ENCODE data around the gene CDHR1. TPM values are rescaled to one million over a fixed set of nuclear protein-coding genes. Genes with fewer than 3 reads are reported as not detected.

Gene CDHR1
- total RNA-seq, 1 experiment from 2014 or later, result 0.39 TPM

DNA sequence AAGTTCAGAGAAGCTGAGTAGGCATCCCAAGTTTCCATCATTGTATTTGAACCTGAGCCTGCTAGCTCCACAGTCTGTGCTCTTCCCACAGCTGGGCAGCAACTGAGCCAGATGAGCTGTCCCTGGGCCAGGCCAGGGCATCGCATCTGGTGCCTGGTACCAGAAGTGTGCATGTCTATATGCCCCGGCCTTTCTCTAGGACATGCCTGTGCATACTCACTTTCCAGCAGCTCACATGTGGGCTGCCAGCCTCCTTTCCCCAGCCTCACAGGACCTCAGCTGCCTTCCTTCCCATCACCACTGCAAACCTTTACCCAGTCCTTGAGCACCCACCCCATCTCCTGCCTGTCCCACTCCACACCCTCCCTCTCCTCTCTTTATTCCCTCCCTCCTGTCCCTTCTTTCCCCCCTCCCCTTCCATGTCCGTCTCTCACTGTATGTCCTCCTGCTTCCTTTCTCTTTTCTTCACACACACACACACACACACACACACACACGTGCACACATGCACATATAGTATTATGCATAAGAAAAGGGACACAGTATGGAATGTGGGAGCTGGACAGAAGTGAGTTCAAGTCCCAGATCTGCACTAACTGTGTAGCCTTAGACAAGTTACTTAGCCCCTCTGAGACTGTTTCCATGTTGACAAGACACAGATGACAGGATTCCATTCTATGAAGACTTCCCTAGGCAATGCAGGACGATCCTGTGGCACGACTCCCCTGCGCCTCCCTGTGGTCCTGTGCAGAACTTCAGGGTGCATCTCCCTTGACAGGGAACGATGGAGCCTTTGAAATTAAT lies 10.9 kb downstream of the CDHR1 start:
- H3K36me3 ChIP-seq (ENCODE audit: control insufficient read depth, insufficient read depth, low read length), result no peaks in the 10 kb centered on the region
- TF ChIP-seq, protein P1, sequence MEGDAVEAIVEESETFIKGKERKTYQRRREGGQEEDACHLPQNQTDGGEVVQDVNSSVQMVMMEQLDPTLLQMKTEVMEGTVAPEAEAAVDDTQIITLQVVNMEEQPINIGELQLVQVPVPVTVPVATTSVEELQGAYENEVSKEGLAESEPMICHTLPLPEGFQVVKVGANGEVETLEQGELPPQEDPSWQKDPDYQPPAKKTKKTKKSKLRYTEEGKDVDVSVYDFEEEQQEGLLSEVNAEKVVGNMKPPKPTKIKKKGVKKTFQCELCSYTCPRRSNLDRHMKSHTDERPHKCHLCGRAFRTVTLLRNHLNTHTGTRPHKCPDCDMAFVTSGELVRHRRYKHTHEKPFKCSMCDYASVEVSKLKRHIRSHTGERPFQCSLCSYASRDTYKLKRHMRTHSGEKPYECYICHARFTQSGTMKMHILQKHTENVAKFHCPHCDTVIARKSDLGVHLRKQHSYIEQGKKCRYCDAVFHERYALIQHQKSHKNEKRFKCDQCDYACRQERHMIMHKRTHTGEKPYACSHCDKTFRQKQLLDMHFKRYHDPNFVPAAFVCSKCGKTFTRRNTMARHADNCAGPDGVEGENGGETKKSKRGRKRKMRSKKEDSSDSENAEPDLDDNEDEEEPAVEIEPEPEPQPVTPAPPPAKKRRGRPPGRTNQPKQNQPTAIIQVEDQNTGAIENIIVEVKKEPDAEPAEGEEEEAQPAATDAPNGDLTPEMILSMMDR (IDR thresholded peaks at IDR 0.05), result peak; percentile 93
- TF ChIP-seq POLR2AphosphoS5 (IDR thresholded peaks at IDR 0.05; ENCODE audit: low read depth, low read length), result no peak
- ATAC-seq (peak; percentile 67), DNase-seq (ENCODE audit: low read depth, low spot score) (peak; percentile 55)
- CTCF ChIA-PET, result interaction anchor here (0.8 to 1.4 kb wide), 2 partner anchors 32 to 57 kb away, joined by 4 to 8 read pairs; no protein-coding TSS in a partner anchor
- H3K4me3 ChIP-seq (ENCODE audit: low read depth in 2 of 2, low read length in 2 of 2), result no peak overlapping the region
- H3K4me1 ChIP-seq (ENCODE audit: control insufficient read depth, insufficient read depth, low read length), result no peaks in the 10 kb centered on the region
- no peaks in the 10 kb centered on the region for H3K9me3 ChIP-seq (ENCODE audit: control insufficient read depth, insufficient read depth, low read depth, low read length)
- in situ Hi-C loops (cut with HindIII; ENCODE audit: low pct_unique_long_range_greater_than_20kb, low sequenced_read_pairs), result no loop called here
- no peak overlapping the region for H3K27ac ChIP-seq (ENCODE audit: low read length)
- intact Hi-C loops (cut with micrococcal nuclease; ENCODE audit: unreplicated experiment), result loop anchor here (5.0 kb wide), 1 partner anchor 58 kb away; no protein-coding TSS in a partner anchor
- no TSS peak for BruUV-seq (replicated peaks)
- peaks cover 20% of the 10 kb centered on the region for H3K27me3 ChIP-seq (ENCODE audit: control insufficient read depth, insufficient read depth, low read length)
- POLR2A ChIA-PET, result no interaction called here

DNA sequence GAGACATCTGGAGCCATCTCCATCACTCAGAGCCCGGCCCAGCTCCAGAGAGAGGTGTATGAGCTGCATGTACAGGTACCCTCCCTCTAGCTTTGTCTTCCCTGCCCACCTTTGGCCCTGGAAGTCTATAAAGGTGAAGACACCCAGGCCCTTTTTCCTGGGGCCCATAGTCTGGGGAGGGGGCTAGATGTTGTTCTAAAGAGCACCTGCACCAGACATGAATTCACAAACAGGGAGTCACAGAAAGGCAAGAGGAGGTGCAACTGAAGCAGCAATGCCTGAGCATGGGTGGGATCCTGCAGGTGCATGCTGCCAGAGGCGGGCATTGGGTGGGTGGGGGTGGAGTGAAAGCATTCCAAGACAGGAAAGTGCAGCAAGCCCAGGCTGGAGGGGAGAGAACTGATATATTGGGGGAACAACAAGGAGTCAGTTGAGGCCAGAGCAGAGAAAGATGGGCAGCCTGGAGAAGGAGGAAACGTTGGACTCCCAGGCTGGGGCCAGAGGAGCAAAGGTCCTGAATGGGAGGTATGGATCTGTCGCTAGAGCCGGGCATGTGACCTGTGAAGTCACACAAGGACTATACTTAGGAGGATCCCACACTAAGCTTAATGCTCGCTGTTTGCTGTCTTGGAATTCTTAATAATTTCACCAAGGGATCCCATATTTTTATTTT lies 11.7 kb downstream of the CDHR1 start:
- intact Hi-C loops (cut with micrococcal nuclease; ENCODE audit: unreplicated experiment) (loop anchor here (5.0 kb wide), 1 partner anchor 59 kb away; no protein-coding TSS in a partner anchor), in situ Hi-C loops (cut with HindIII; ENCODE audit: low pct_unique_long_range_greater_than_20kb, low sequenced_read_pairs) (no loop called here)
- CTCF ChIA-PET, result no interaction called here
- Histone ChIP-seq H3K36me3 (ENCODE audit: control insufficient read depth, insufficient read depth, low read length) (no peaks in the 10 kb centered on the region), H3K4me3 (ENCODE audit: low read depth in 2 of 2, low read length in 2 of 2) (no peak overlapping the region), H3K27me3 (ENCODE audit: control insufficient read depth, insufficient read depth, low read length) (peaks cover 20% of the 10 kb centered on the region), H3K4me1 (ENCODE audit: control insufficient read depth, insufficient read depth, low read length) (no peaks in the 10 kb centered on the region), H3K27ac (ENCODE audit: low read length) (no peak overlapping the region), H3K9me3 (ENCODE audit: control insufficient read depth, insufficient read depth, low read depth, low read length) (no peaks in the 10 kb centered on the region)
- no TSS peak for BruUV-seq (replicated peaks)
- POLR2A ChIA-PET, result no interaction called here
- DNase-seq (ENCODE audit: low read depth, low spot score) (no peak), ATAC-seq (no peak)
- TF ChIP-seq, protein P1 (IDR thresholded peaks at IDR 0.05), result peak; percentile 64
- no peak for TF ChIP-seq SIN3A (IDR thresholded peaks at IDR 0.05; ENCODE audit: borderline replicate concordance, insufficient read depth, low read depth, low read length)

DNA sequence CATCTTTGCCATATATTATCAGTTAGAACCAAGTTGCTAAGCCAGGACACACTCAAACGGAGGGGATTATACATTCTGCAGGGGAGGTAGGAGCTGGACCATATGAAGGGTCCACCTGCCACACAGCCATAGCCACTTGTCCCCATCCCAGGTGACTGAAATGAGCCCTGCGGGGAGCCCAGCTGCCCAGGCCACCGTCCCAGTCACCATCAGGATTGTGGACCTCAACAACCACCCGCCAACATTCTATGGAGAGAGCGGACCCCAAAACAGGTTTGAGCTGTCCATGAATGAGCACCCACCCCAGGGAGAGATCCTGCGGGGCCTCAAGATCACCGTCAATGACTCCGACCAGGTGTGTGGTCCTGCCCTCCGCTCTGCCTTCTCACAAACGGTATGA lies 13.7 kb downstream of the CDHR1 start:
- ChIA-PET CTCF (no interaction called here), POLR2A (no interaction called here)
- intact Hi-C loops (cut with micrococcal nuclease; ENCODE audit: unreplicated experiment), result loop anchor here (5.0 kb wide), 1 partner anchor 61 kb away; no protein-coding TSS in a partner anchor
- H3K4me3 ChIP-seq (ENCODE audit: low read depth in 2 of 2, low read length in 2 of 2), result no peak overlapping the region
- no peak overlapping the region for H3K27ac ChIP-seq (ENCODE audit: low read length)
- BruUV-seq (replicated peaks), result no TSS peak
- no peaks in the 10 kb centered on the region for H3K36me3 ChIP-seq (ENCODE audit: control insufficient read depth, insufficient read depth, low read length)
- no peaks in the 10 kb centered on the region for H3K9me3 ChIP-seq (ENCODE audit: control insufficient read depth, insufficient read depth, low read depth, low read length)
- no peaks in the 10 kb centered on the region for H3K4me1 ChIP-seq (ENCODE audit: control insufficient read depth, insufficient read depth, low read length)
- ATAC-seq, result no peak
- H3K27me3 ChIP-seq (ENCODE audit: control insufficient read depth, insufficient read depth, low read length), result peaks cover 25% of the 10 kb centered on the region
- in situ Hi-C loops (cut with HindIII; ENCODE audit: low pct_unique_long_range_greater_than_20kb, low sequenced_read_pairs), result no loop called here
- DNase-seq (ENCODE audit: low read depth, low spot score), result no peak
- TF ChIP-seq POLR2AphosphoS5 (IDR thresholded peaks at IDR 0.05; ENCODE audit: low read depth, low read length) (no peak), TCF7L2 (IDR thresholded peaks at IDR 0.05; ENCODE audit: low read depth, low read length) (no peak), SIN3A (IDR thresholded peaks at IDR 0.05; ENCODE audit: borderline replicate concordance, insufficient read depth, low read depth, low read length) (no peak)
- TF ChIP-seq, protein P2, sequence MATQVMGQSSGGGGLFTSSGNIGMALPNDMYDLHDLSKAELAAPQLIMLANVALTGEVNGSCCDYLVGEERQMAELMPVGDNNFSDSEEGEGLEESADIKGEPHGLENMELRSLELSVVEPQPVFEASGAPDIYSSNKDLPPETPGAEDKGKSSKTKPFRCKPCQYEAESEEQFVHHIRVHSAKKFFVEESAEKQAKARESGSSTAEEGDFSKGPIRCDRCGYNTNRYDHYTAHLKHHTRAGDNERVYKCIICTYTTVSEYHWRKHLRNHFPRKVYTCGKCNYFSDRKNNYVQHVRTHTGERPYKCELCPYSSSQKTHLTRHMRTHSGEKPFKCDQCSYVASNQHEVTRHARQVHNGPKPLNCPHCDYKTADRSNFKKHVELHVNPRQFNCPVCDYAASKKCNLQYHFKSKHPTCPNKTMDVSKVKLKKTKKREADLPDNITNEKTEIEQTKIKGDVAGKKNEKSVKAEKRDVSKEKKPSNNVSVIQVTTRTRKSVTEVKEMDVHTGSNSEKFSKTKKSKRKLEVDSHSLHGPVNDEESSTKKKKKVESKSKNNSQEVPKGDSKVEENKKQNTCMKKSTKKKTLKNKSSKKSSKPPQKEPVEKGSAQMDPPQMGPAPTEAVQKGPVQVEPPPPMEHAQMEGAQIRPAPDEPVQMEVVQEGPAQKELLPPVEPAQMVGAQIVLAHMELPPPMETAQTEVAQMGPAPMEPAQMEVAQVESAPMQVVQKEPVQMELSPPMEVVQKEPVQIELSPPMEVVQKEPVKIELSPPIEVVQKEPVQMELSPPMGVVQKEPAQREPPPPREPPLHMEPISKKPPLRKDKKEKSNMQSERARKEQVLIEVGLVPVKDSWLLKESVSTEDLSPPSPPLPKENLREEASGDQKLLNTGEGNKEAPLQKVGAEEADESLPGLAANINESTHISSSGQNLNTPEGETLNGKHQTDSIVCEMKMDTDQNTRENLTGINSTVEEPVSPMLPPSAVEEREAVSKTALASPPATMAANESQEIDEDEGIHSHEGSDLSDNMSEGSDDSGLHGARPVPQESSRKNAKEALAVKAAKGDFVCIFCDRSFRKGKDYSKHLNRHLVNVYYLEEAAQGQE (IDR thresholded peaks at IDR 0.05; ENCODE audit: insufficient read depth in 1 of 2, low read depth in 2 of 2, low read length in 1 of 2), result no peak
- TF ChIP-seq, protein P1 (IDR thresholded peaks at IDR 0.05), result no peak

Measured in Panc1 (cell line).